ENCODE results near the gene LARP1B. TPM values are rescaled to one million over a fixed set of nuclear protein-coding genes. Genes with fewer than 3 reads are reported as not detected.
"Not testable (repeated sequence)": the region's sequence is repeated elsewhere in the genome, so short reads cannot be mapped to it uniquely, and the experiment has no call there.

Gene LARP1B
- total RNA-seq, 2 experiments from 2014 or later = 23.1 to 23.4 TPM

GRCh38 chr4:128259889-128260288, 198.8 kb downstream of the LARP1B start:
- CTCF ChIA-PET, POLR2A ChIA-PET: not testable (repeated sequence)

Other genes with a start within 250 kb of the LARP1B start
- 10 to 100 TPM; 37.6 to 40.5 TPM for gene PLK4, start 180.4 kb upstream of the LARP1B start, total RNA-seq
- 10 to 100 TPM; 17.4 to 20.5 TPM for gene MFSD8, start 96.1 kb upstream of the LARP1B start, total RNA-seq
- gene ABHD18, start 95.9 kb upstream of the LARP1B start, total RNA-seq = 10 to 100 TPM; 13.5 to 14.9 TPM
- 10 to 100 TPM; 44.5 to 48.7 TPM for gene PGRMC2, start 226.5 kb downstream of the LARP1B start, total RNA-seq

All from activated CD8-positive, alpha-beta memory T cell treated with anti-CD3 and anti-CD28 coated beads for 36 hours (primary cell).